Tongue (tissue), 2 donors: ENCODE measurements around the gene ZNF133. TPM values are rescaled to one million over a fixed set of nuclear protein-coding genes. Genes with fewer than 3 reads are reported as not detected.
A peak's percentile ranks its signal among the peaks of the same experiment; 100 is the strongest.
"Not testable (repeated sequence)": the region's sequence is repeated elsewhere in the genome, so short reads cannot be mapped to it uniquely, and the experiment has no call there.

Experiments
- DNase-seq: peaks from one replicate; pipeline ENCODE4 v3.0.0-alpha.2; 2015
- total RNA-seq: library from RNA; depleted of rRNA; stranded (reverse); fragments of >200 nt; gene quantifications from one replicate; pipeline ENCODE4 v1.2.3, GENCODE V29; 2014

Gene ZNF133
- 25.8 TPM for total RNA-seq

DNA sequence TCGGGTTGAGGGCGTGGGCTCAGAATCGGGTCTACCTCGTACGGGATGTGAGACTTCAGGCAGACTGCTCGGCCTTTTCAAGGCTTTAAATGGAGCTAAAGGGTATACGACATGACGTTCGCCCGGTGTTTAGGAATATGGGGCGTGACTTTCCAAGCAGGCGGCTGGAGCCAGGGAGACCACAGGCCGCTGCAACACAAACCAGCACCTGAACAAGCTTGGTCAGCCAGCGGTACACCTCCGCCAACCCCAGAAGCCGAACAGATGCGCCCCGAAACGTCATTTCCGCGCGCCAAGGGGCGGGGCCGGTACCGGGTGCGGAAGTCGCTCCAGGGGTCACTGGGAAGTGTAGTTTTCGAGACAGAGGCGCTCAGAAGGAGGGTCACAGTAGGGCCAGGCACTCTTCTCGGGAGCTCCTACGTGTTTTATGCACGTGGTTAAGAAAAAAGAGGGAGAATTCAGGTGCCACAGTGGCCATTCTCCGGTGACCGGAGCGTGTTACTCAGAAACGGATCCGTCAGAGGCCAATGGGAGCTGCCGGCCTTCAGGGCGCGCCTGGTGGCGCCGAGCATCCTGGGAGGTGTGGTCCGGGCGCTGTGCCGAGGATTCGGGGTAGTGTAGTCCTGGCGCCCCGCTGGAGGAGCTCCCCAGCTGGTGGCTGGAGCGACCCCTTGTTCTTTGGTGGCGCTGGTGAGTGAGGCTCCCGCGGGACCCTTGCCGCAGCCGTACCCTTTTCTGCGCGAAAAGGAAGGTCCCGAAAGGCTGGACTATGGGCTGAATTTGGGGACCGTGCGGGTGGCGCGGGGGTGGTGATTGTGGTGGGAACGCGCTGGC, at the start of gene ZNF133:
Gene ZNF133 (plus strand): TSS at position 613 of the 834 bp plus-strand sequence. CDS start 17,160 bp downstream, outside the sequence.
- peak; percentile 98 for DNase-seq

DNA sequence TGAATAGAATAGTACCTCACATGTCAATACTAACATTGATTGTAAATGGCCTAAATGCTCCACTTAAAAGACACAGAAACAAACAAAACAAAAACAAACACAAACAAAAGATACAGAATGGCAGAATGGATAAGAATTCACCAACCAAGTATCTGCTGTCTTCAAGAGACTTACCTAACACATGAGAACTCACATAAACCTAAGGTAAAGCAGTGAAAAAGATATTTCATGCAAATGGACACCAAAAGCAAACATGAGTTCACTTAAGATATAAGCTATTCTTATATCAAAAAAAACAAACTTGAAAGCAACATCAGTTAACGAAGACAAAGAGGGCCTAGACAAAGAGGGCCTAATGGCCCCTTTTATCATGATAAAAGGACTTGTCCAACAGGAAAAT, 47.3 kb upstream of the ZNF133 start:
- no peak for DNase-seq

DNA sequence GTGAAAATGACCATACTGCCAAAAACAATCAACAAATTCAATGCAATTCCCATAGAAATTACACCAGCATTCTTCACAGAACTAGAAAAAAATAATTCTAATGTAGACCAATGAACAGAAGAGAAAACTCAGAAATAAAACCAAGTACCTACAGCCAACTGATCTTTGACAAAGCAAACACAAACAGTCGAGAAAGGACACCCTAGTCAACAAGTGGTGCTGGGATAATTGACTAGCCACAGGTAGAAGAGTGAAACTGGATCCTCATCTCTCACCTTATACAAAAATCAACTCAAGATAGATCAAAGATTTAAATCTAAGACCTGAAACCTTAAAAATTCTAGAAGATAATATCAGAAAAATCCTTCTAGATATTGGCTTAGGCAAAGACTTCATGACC, 44.5 kb upstream of the ZNF133 start:
- no peak for DNase-seq

DNA sequence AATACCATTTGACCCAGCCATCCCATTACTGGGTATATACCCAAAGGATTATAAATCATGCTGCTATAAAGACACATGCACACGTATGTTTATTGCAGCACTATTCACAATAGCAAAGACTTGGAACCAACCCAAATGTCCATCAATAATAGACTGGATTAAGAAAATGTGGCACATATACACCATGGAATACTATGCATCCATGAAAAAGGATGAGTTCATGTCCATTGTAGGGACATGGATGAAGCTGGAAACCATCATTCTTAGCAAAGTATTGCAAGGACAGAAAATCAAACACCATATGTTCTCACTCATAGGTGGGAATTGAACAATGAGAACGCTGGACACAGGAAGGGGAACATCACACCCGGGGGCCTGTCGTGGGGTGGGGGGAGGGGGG, 39.8 kb upstream of the ZNF133 start:
- DNase-seq = not testable (repeated sequence)

DNA sequence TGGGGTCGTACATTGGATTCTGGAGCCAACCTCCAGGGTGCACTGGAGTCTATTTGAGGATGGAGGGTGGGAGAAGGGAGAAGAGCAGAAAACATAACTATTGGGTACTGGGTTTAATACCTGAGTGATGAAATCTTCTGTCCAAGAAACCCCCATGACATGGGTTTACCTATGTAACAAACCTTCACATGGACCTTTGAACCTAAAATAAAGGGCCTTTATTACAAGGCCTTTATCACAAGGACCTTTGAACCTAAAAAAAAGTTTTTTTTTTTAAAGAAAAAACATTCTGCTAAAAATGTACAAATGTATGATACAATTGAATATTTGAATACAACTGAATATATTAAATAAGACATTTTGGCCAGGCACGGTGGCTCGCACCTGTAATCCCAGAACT, 38.1 kb upstream of the ZNF133 start:
- no peak for DNase-seq

DNA sequence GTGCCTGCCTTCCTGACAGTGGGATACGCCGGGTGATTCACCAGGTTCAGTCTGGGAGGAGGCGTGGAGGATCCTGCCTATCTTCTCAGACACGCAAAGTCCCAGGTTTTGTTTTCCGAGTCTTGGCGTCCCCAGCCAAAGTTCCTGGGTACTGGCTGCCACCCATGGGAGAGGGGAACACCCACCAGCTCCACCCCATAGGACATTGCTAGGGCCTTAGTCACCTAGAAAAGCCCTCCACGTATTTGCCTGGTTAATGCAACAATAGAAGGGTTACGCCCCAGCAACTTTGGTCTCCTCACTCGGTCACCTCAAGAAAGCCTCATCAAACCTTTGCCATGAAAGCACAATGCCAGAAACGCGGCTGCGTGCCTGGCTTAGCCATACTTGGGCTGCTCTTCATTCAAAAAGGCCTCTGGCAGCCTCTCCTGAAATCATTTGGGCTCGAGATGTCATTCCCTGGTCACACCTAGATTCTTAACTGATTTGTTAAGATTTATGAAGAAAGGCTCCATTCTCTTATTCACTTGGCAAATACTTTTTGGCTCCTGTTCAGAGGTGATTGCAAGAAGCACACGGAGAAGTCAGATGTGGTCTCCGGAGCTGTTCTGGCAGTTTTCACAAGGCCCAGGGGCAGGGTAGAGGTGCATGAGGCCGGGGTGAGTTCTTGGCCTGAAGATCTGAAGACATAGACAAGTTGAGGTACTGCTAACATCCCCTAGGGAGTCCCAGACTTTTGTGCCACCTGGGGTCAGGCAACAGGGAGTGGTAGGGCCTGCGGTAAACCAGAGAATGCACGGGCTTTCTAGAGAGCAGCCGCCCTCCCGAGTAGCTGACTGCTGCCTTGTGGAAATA, 35.5 kb upstream of the ZNF133 start:
- no peak for DNase-seq

DNA sequence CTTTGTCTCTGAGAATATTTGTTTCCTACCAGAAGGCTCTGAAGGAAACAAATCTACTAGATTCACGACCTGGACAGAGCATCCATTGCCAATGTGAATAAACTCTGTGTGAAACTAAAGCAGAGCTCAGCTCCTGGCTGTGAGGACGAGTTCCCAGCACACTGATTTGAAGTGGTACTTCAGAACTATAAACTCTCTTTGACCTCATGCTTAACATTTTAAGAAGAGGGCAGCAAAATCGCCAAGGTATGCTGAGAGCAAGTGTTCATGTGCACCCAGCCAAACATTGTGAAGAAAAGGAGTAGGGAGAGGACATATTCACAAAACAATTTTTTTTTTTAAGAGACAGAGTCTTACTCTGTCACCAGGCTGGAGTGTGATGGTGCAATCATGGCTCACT, 33.7 kb upstream of the ZNF133 start:
- DNase-seq = no peak

DNA sequence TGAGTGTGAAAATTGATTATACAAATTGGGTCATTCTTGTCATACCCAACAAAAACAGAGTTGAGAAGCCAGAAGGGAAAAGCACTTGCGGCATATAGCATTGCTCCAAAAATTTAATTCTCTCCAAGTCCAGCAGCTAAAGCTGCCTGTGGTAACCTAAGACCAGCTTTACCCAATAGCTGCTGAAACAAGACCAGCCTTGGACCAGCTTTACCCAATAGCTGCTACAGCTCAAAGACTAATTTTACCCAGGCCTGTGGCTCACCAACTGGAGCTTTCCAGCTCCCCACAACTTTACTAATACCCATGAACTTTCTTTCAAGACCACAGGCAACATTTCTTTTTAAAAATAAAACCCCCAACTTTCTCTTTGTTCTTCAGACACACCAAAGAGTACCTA, 32.8 kb upstream of the ZNF133 start:
- DNase-seq = no peak

DNA sequence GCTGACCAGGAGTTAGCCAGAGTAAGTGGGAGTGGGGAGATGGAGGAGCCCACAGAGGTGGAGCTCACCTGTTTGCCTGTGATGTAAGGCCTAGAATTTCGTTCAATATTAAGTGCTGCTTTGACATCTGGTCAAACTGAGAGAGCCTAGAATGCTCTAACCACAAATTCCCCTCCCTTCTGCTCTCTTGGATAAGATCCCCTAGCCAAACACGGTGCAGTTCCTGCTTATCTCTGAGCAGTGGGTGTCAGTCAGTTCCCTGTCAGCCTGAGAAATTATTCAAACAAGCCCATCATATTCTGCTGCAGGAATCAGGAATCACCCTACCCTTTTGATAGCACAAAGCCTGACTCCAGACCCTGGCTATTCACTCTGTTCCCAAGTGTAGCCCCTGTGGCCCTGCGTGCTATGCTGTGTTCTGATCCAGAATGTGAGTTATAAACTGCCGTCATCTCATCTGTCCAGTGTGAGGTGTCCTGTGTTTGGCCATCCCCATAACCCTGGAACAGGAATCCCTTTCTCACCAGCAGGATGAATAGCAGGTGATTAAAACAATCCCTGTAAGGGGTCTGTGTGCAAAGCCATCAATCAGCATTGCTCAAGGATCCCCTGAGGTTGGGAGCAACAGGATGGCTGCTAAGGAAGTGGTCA, 31.8 kb upstream of the ZNF133 start:
- no peak for DNase-seq

DNA sequence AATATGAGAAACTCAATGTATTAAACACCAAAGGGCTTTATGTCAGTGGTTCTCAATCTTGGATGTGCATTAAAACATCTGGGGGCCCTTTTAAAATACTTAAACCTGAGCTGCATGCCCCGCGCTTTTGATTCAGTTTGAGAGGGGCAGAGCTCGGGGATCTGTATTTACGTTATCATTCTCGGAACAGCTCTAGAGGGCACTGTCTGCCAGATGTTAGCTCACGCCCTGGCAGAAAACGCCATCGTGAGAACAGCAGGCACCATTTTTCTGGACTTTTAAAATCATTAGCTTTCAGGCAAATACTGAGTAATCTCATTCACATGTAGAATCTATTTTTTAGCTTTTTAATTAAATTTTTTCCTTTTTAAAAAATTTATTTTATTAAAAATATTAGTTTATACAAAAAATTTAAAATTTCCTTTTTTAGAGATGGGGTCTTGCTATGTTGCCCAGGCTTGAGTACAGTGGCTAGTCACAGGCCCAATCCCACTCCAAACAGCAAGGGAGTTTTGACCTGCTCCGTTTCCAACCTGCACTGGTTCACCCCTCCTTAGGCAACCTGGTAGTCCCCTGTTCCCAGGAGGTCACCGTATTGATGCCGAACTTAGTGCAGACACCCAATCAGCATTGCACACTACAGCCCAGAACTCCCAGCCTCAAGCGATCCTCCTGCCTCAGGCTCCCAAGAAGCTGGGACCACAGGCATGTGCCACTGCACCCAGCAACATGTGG, 30.0 kb upstream of the ZNF133 start:
- no peak for DNase-seq

DNA sequence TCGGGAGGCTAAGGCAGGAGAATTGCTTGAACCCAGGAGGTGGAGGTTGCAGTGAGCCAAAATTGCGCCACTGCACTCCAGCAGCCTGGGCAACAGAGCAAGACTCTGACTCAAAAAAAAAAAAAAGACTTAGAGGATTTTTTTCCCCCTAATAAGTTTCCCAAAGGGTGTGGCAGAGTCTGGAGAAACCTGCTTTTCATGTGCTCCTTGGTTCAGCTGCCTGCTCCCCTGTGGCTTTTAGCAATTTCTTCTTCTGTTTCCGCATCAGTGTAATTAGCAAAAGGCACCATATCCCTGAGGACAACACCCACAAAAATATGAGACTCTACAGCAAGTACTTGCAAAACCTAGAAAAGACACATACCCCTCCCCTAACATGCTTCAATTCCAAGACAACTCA, 28.6 kb upstream of the ZNF133 start:
- DNase-seq = no peak

DNA sequence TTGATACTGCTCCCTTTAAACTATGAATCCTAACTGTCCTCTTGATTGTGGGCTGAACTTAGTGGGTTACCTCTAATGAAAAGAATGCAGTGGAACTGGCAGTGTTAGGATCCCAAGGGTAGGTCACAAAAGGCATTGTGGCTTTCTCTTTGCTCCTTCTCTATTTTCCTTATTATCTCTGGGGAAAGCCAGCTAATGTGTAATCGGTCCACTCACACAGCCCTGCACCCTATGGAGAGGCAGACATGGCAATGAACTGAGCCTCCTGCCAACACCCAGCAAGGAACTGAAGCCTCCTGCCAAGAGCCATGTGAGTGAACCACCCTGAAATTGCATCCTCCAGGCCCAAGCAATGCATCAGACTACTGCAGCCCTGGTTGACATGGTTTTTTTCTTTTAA, 24.6 kb upstream of the ZNF133 start:
- DNase-seq = no peak

DNA sequence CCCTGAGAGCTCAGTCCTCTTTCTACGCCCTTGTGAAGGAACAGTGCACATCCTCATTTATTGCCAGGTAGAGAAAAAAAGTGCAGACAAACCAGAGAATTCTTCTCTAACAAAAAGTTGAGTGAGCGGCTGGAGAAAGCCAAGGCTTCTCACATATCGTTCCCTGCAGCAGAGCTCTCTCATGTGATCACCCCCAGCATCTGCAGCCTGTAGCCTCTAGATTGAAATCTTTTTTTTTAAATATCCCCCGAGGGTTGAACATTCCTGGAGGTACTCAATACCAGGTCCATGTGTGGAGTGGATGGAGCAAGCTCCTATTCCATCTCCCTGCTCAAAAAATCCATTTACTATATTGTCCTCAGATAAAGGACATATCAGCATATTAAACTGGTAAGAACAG, 22.9 kb upstream of the ZNF133 start:
- DNase-seq = no peak

DNA sequence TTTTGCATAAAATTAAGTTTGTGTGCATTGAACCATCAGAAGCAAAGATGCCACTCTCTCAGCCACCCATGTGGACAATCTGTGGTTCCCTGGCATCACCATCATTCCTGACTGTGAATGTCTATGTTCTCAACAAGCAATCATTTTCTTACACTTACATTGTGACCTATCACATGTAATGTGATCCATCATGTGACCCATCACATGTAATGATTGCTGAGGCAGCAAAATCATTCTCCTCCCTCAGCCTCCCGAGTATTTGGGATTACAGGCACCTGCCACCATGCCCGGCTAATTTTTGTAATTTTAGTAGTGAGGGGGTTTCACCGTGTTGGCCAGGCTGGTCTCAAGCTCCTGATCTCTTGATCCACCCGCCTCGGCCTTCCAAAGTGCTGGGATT, 22.0 kb upstream of the ZNF133 start:
- DNase-seq = no peak

DNA sequence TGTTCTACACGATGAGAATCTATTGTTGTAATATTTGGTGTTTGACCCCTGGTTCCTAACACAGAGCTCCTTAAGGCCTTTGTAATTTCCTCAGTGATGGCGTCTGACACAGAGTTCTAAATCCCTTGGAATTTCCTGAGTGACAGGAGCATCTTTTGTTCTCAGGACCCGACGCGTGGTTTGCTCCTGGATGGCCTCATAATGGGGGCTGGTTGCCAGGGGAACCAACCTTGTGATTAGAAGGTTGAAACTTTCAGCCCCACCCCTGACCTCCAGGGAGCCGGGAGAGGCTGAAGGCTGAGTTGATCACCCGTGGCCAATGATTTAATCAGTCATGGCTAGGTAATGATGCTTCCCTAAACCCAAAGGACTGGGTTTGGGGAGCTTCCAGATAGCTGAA, 20.5 kb upstream of the ZNF133 start:
- no peak for DNase-seq

DNA sequence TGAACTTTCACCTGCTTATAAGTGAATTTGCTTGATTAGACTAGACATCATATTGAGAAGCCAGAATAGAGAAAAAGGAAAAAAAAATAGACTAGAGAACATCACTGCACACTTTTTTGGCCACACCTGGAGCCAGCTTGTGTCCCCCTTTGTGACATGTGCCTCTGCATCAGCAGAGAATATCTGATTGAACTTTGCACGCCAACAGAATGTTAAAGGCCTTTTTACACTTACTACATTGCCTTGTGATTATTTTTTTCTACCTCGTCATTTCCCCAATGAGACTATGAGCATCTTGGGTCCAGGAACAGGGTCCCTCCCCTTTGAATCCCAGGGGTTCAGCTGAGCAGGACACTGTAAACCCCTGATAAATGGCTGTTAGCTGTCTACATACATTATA, 17.2 kb upstream of the ZNF133 start:
- DNase-seq = no peak

DNA sequence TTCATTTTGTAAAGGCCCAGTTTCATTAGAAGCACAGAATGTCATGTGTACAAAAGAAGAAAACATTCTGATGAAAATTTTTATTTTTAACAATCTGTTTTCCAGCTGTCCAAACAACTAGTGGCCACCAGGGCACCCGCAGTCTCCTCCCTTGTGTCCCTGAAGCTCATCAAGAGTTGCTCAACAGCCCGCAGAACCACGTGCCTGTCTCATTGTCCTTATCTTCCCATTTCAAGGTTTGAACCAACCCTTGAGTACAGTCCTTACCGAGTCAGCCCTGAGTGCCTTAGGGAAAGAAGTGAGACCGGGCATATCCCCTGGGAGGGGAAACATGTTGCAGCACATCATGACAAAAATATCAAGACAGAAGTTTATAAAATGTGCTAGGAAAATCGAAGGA, 15.9 kb upstream of the ZNF133 start:
- no peak for DNase-seq

DNA sequence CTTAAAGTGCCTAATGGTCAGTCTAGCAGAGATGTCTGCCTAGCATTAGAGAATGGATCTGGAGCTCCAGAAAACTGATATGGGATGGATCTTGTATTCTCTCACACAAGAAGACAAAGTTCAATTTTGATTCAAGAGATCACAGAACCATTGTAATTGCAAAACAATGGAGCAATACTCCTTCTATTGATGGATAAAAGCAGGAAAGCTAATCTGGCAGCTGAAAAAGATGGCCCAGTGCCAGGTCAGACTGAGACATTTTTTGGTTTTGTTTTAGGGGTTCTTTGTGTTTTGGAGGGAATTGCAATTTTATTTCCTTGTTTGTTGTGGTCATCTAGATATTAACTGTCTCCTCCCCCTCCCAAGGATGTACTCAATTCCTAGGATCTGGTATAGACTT, 14.6 kb upstream of the ZNF133 start:
- DNase-seq = no peak

DNA sequence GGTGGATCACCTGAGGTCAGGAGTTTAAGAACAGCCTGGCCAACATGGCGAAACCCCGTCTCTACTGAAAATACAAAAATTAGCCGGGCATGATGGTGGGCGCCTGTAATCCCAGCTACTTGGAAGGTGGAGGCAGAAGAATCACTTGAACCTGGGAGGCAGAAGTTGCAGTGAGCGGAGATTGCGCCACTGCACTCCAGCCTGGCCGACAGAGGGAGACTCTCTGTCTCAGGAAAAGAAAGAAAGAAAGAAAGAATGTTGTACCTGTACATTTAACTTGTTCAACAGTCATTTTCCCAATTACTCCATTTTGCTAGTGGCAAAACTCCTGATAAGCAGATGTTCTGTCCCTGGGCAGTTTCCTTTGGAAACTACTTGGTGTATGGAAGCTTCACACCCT, 12.4 kb upstream of the ZNF133 start:
- DNase-seq = not testable (repeated sequence)

DNA sequence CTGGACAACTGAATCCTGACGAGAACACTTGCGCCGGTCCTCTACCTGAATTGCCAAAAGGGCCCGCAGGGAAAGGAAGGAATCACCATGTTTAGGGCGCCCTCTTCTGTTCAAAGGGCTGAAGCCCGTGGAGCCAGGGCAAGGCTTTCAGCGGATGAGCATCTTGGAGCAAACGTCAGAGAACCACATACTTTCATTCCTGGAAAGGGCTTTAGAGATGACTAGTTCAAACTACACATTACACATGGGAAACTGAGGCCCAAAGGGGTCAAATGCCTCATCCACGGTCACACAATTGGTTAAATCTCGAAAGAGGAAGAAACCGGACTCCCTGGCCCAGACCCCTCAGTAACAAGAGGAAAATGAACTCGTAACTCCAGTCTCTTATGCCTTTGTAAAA, 11.5 kb upstream of the ZNF133 start:
- peak; percentile 77 for DNase-seq

DNA sequence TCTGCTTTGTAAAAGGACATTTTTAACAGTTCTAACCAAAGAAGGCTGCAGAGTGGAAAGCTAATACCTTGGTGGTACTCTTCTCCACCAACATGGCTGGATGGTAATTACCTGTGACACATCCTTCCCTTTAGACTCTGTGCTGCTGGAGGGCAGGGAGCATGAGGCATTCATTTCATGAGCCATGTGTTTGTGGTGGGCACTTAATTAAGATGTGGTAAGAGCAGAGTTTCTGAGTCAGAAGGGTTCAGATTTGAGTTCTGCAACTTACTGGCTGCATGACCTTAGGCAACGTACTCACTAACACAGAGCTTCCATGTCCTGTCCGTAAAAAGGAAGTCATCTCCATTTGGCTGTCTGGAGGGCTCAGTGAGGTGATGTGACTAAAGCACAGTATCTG, 9.1 kb upstream of the ZNF133 start:
- DNase-seq = no peak

DNA sequence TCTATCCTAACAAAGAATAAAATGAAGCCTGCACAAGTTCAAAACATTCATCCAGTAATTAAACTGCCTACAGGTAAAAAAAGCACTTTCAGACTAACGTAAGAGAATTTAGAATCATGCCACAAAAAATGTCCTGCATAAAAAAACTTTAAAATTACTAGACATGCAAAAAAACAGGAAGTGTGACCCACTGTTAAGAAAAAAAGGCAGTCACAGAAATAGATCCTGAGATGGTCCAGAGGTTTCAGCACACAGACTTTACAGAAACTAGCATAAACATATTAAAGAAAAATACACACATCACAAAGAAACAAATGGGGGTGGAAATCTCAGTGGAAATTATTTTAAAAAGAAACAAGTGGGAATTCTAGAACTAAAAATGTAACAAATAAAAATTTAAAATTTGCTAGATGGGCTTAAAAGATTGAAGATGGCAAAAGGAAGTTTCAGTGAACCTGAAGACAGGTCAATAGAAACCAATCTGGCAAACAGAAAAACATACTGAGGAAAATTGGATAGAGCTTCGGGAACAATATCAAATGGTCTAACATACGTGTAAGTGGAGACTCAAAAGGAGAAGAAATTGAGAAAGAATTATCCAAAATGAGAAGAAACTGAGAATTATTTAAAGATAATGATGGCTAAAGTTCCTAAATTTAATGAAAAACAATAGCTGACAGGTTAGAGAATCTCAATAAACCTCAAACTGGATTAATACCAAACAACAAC, 3.4 kb upstream of the ZNF133 start:
- no peak for DNase-seq
